Measurements from ENCODE around the gene SMG5. TPM values are rescaled to one million over a fixed set of nuclear protein-coding genes. Genes with fewer than 3 reads are reported as not detected.

The SMG5 gene
- polyA plus RNA-seq, 3 donors from 2014 or later = 3.8 to 29.4 (median 8.5) TPM

DNA sequence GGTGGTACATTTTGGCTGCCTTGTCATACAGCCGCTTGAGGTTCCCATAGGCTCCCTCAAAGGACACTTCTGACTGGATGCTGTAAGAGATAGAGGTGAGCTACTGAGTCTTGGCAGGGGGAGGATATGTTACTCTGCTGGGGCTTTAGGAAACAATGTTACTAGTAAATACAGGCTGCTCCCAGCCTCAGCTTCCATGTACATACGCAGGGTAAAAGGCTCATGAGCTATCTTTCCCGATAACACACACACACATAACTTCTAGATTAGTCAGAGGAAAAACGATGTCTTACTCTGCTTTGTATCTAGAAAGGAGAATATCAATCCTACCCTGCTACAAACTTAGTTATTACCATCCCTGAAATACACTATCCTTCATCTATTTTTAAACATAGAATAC is 14.3 kb downstream of the SMG5 start:
- Mint-ChIP-seq H3K9me3 (no peaks in the 10 kb centered on the region), H3K27ac (no peak overlapping the region), H3K27me3 (ENCODE audit: low read depth in 3 of 3) (peaks cover 0 to 4% (median 4%) of the 10 kb centered on the region in 3 donors), H3K4me3 (no peak overlapping the region), H3K4me1 (peaks cover 0 to 2% of the 10 kb centered on the region in 2 donors), H3K36me3 (peaks cover 26 to 64% (median 50%) of the 10 kb centered on the region in 3 donors)
- DNase-seq = no peak

DNA sequence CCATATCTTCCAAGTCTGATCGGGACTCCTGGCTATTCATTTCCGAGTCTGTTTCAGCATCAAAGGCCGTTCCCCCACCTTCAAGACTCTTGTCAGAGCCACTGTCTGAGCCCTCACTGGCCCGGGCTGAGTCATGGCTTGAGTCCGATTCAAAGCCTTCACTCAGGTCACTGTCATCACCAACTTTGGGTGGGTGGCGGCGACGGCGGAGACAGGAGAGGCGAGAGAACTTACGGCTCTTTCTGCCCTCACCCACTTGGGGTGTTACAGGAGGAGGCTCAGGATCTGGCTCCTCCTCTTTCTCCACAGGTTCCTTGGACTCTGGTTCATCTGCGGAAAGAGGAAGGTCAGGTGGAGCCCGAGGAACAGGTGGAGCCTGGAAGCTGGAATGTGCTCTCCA is 16.6 kb downstream of the SMG5 start:
- Mint-ChIP-seq H3K9me3 (no peaks in the 10 kb centered on the region), H3K4me3 (no peak overlapping the region), H3K27ac (peak overlapping the region in 1 of 6 donors; percentile 24), H3K4me1 (peaks cover 0 to 2% of the 10 kb centered on the region in 2 donors), H3K36me3 (peaks cover 27 to 62% (median 45%) of the 10 kb centered on the region in 3 donors), H3K27me3 (ENCODE audit: low read depth in 3 of 3) (peaks cover 0 to 5% (median 5%) of the 10 kb centered on the region in 3 donors)
- no peak for DNase-seq

GRCh38 chr1:156263288-156263655 is 19.4 kb downstream of the SMG5 start:
- Mint-ChIP-seq H3K9me3 (no peaks in the 10 kb centered on the region), H3K4me1 (peaks cover 2% of the 10 kb centered on the region in 2 donors), H3K27ac (no peak overlapping the region), H3K36me3 (peaks cover 27 to 65% (median 49%) of the 10 kb centered on the region in 3 donors), H3K4me3 (no peak overlapping the region), H3K27me3 (ENCODE audit: low read depth in 3 of 3) (peaks cover 3 to 5% (median 3%) of the 10 kb centered on the region in 3 donors)
- no peak for DNase-seq

GRCh38 chr1:156262461-156263287 is 20.0 kb downstream of the SMG5 start:
- H3K36me3 Mint-ChIP-seq = peaks cover 27 to 62% (median 50%) of the 10 kb centered on the region in 3 donors
- no peak overlapping the region for H3K4me3 Mint-ChIP-seq
- DNase-seq = no peak
- H3K4me1 Mint-ChIP-seq = peaks cover 2 to 8% of the 10 kb centered on the region in 2 donors
- no peaks in the 10 kb centered on the region for H3K9me3 Mint-ChIP-seq
- H3K27me3 Mint-ChIP-seq (ENCODE audit: low read depth in 3 of 3) = peaks cover 3 to 5% (median 3%) of the 10 kb centered on the region in 3 donors
- peak overlapping the region in 1 of 6 donors; percentile 60 for H3K27ac Mint-ChIP-seq

DNA sequence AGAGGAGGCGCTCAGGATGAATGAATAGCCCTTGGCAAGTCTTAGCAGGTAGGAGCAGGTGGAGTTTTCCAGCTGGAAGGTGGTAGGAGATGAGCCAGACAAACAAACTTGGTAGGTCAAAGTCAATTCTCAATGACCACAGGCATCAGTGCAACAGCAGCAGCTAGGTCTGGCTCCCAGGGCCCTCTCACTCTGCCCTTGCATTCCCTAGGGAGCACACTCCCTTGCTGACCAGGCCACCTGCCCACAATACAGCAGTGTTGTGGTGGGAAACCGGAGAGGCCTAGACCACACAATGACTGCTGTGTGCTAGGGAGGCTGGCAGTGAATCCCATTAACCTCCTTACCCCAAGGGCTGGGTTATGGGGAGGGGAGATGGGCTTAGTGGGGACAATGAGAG is 21.7 kb downstream of the SMG5 start:
- Mint-ChIP-seq H3K4me1 (peaks cover 2 to 13% of the 10 kb centered on the region in 2 donors), H3K27ac (peak overlapping the region in 1 of 6 donors; percentile 38), H3K27me3 (ENCODE audit: low read depth in 3 of 3) (peaks cover 2 to 3% (median 3%) of the 10 kb centered on the region in 3 donors), H3K4me3 (no peak overlapping the region), H3K36me3 (peaks cover 26 to 60% (median 36%) of the 10 kb centered on the region in 3 donors), H3K9me3 (no peaks in the 10 kb centered on the region)
- no peak for DNase-seq

DNA sequence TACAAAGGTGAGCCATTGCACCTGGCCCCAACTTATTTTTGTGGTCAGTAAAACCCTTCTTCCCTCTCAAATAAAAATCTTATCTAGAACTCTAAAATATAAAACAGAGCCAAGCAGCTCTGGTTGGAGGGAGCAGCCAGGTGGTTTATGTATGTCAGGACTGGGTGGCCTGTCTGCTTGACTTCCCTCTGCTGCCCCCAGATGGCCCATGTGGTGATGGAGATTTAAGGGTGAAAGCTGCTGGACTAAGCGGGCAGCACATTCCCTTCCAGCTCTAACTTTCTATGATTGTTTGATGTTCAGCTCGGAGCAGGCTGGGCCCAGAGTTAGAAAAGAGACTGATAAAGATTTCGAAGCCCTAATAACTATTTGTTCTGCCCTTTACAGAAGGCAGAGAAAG is 22.8 kb downstream of the SMG5 start:
- H3K4me3 Mint-ChIP-seq = no peak overlapping the region
- H3K27ac Mint-ChIP-seq = no peak overlapping the region
- H3K4me1 Mint-ChIP-seq = peaks cover 2 to 13% of the 10 kb centered on the region in 2 donors
- H3K27me3 Mint-ChIP-seq (ENCODE audit: low read depth in 3 of 3) = peaks cover 1 to 3% (median 2%) of the 10 kb centered on the region in 3 donors
- peaks cover 25 to 53% (median 28%) of the 10 kb centered on the region in 3 donors for H3K36me3 Mint-ChIP-seq
- no peak for DNase-seq
- H3K9me3 Mint-ChIP-seq = no peaks in the 10 kb centered on the region

DNA sequence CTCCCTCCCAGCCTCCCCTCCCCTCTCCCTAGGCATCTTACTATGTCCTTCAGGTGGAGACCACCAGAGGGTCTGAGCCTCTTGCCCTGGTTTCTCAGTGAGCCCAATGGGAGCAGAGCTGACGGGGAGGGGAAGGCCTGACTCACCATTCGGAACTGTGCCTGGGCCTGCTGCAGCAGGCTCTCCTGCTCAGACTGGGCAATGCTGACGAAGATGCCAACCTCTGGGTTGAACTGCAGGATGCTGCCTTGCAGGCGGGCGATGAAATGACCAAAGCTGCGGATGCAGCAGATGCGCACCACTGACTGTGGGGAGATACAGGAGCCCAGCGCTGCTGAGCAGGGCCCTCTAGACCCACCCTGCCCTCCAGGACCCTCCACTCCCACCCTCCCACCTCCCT is 23.8 kb downstream of the SMG5 start:
- no peak for DNase-seq
- no peak overlapping the region for H3K27ac Mint-ChIP-seq
- H3K4me1 Mint-ChIP-seq = peaks cover 0 to 13% of the 10 kb centered on the region in 2 donors
- peaks cover 24 to 50% (median 31%) of the 10 kb centered on the region in 3 donors for H3K36me3 Mint-ChIP-seq
- H3K9me3 Mint-ChIP-seq = no peaks in the 10 kb centered on the region
- no peak overlapping the region for H3K4me3 Mint-ChIP-seq
- peaks cover 1 to 3% (median 2%) of the 10 kb centered on the region in 3 donors for H3K27me3 Mint-ChIP-seq (ENCODE audit: low read depth in 3 of 3)

GRCh38 chr1:156257711-156258110 is 24.9 kb downstream of the SMG5 start:
- H3K4me1 Mint-ChIP-seq = peaks cover 0 to 13% of the 10 kb centered on the region in 2 donors
- H3K36me3 Mint-ChIP-seq = peaks cover 17 to 52% (median 27%) of the 10 kb centered on the region in 3 donors
- peaks cover 1 to 3% (median 3%) of the 10 kb centered on the region in 3 donors for H3K27me3 Mint-ChIP-seq (ENCODE audit: low read depth in 3 of 3)
- no peak overlapping the region for H3K4me3 Mint-ChIP-seq
- H3K27ac Mint-ChIP-seq = peak overlapping the region in 5 of 6 donors; percentile 12 to 73 (median 53)
- no peaks in the 10 kb centered on the region for H3K9me3 Mint-ChIP-seq
- no peak for DNase-seq

- Mint-ChIP-seq H3K36me3 (peaks cover 17 to 45% (median 18%) of the 10 kb centered on the region in 3 donors), H3K27me3 (ENCODE audit: low read depth in 3 of 3) (peaks cover 0 to 2% (median 2%) of the 10 kb centered on the region in 3 donors), H3K9me3 (no peaks in the 10 kb centered on the region), H3K4me1 (peaks cover 0 to 13% of the 10 kb centered on the region in 2 donors), H3K27ac (peak overlapping the region in 2 of 6 donors; percentile 1 to 87), H3K4me3 (no peak overlapping the region)
- DNase-seq = no peak
Observed at GRCh38 chr1:156253634-156254033, 29.0 kb downstream of the SMG5 start.

DNA sequence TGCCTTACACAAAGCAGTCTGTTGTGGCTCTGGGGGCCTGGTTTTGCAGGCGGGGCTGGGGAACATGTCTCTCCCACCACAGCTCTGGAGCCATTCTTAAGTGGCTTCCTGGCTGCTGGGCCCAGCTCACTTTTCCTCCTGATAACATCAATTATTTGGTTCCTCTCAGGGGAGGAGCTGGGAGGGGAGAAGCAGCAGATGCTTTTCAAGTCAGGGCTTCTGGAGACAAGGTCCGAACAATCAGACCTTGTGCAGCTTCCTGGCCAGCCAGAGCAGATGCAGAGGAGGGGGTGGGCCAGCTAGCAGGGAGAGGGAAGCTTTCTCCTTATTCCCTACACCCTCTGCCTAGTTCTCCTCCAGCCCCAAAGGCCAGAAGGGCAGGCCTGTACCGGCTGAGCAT is 31.1 kb downstream of the SMG5 start:
- H3K36me3 Mint-ChIP-seq = peaks cover 12 to 31% (median 17%) of the 10 kb centered on the region in 3 donors
- no peaks in the 10 kb centered on the region for H3K4me1 Mint-ChIP-seq
- peaks cover 0 to 2% (median 2%) of the 10 kb centered on the region in 3 donors for H3K27me3 Mint-ChIP-seq (ENCODE audit: low read depth in 3 of 3)
- no peak for DNase-seq
- H3K4me3 Mint-ChIP-seq = no peak overlapping the region
- H3K27ac Mint-ChIP-seq = no peak overlapping the region
- no peaks in the 10 kb centered on the region for H3K9me3 Mint-ChIP-seq

GRCh38 chr1:156249593-156249992 is 33.0 kb downstream of the SMG5 start:
- peaks cover 11 to 24% (median 12%) of the 10 kb centered on the region in 3 donors for H3K36me3 Mint-ChIP-seq
- H3K27ac Mint-ChIP-seq = peak overlapping the region in 2 of 6 donors; percentile 12 to 20
- no peak for DNase-seq
- no peak overlapping the region for H3K4me3 Mint-ChIP-seq
- peaks cover 2 to 4% (median 3%) of the 10 kb centered on the region in 3 donors for H3K27me3 Mint-ChIP-seq (ENCODE audit: low read depth in 3 of 3)
- H3K9me3 Mint-ChIP-seq = no peaks in the 10 kb centered on the region
- peaks cover 13 to 15% of the 10 kb centered on the region in 2 donors for H3K4me1 Mint-ChIP-seq

DNA sequence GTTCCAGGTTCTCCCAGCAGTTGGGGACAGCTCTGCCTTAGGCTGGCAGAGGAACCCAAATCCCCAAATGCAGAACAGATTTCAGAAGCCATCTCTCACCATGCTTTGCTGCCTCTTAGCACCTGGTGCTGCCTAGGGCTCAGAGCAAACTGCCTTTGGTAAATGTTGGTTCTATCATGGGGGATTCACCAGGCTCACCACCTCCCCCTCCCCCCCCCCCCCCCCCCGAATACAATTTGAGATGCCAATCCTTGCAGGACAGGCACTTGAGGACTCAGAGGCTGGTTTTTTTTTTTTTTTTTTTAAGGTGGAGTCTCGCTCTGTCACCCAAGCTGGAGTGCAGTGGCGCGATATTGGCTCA is 34.3 kb downstream of the SMG5 start:
- Mint-ChIP-seq H3K9me3 (no peaks in the 10 kb centered on the region), H3K36me3 (peaks cover 3 to 16% (median 6%) of the 10 kb centered on the region in 3 donors), H3K4me1 (peaks cover 16% of the 10 kb centered on the region in 2 donors), H3K27me3 (ENCODE audit: low read depth in 3 of 3) (peaks cover 3 to 4% (median 4%) of the 10 kb centered on the region in 3 donors), H3K27ac (peak overlapping the region in 1 of 6 donors; percentile 59), H3K4me3 (no peak overlapping the region)
- no peak for DNase-seq

DNA sequence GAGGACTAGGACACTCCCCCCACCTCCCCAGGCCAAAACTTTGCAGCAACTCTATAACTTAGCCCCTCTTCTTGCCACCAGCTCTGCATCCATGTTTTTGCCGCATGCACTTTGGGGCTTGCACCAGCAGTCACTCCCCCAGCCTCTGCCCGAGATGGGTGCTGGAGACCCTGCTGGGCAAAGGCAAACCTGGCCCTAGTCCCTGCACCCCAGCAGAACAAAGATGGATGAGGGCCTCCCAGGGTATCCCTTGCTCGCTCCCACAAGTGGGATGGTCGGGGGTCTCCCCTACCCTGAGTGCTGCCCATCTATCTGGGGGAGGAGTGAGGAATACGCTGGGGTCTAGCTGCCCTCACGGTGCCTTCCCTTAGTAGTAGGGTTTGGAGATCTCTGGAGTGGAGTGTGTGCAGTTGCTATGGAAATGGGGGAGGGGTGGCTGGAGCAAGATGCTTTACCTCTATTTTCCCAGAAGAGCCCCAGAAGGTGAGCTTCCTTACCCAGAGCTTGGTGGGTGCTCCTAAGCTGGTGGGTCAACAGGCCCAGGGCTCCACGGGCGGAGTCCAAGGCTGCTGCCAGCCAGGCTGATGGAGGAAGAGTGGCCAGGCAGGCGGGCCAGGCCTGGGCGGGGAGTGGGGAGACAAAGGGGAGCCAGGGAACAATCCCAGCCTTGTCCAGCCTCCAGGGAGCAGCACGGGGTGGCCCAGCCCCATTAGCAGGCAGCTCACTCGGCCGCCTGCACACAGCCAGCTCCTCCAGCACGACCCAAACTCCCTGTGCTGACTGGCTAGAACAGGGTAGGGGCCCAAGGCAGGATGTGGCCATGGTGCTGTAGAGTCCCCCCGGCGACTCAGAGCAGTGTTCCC is 34.9 kb downstream of the SMG5 start, which contains the start of gene PAQR6:
Gene PAQR6 (minus strand): TSS at position 597 of the 863 bp plus-strand sequence. CDS start 1,325 bp downstream, outside the sequence.
- H3K36me3 Mint-ChIP-seq = peaks cover 3 to 12% (median 6%) of the 10 kb centered on the region in 3 donors
- peaks cover 2 to 4% (median 3%) of the 10 kb centered on the region in 3 donors for H3K27me3 Mint-ChIP-seq (ENCODE audit: low read depth in 3 of 3)
- no peaks in the 10 kb centered on the region for H3K9me3 Mint-ChIP-seq
- peaks cover 16% of the 10 kb centered on the region in 2 donors for H3K4me1 Mint-ChIP-seq
- DNase-seq = no peak
- peak within 1 kb of the TSS in 4 of 6 donors; percentile 23 to 78 (median 60) for H3K27ac Mint-ChIP-seq
- peak within 1 kb of the TSS in 3 of 5 donors; percentile 5 to 40 (median 10) for H3K4me3 Mint-ChIP-seq

All from immature natural killer cell (primary cell).